Mucosa of gallbladder (tissue), 1 donor: ENCODE results near the gene MAP4K1. TPM values are rescaled to one million over a fixed set of nuclear protein-coding genes. Genes with fewer than 3 reads are reported as not detected.

Source experiments
- DNase-seq: peaks from one replicate; pipeline ENCODE4 v3.0.0-alpha.2; 2020; ENCODE audit warnings: low spot score
- total RNA-seq: library from RNA; stranded (reverse); gene quantifications from one replicate; pipeline ENCODE4 v1.2.1, GENCODE V29; 2021
- donor health status: DM: no; HTN: no; CAD: no.

MAP4K1 gene
- 8.2 TPM for total RNA-seq

- DNase-seq = no peak
These were observed at the start of gene MAP4K1 for GRCh38 chr19:38617764-38618589. Gene MAP4K1 (minus strand): TSS chr19:38617953. CDS start chr19:38617895, 58 bp downstream.

GRCh38 chr19:38666663-38667511, 49.1 kb upstream of the MAP4K1 start:
- DNase-seq = no peak

DNA sequence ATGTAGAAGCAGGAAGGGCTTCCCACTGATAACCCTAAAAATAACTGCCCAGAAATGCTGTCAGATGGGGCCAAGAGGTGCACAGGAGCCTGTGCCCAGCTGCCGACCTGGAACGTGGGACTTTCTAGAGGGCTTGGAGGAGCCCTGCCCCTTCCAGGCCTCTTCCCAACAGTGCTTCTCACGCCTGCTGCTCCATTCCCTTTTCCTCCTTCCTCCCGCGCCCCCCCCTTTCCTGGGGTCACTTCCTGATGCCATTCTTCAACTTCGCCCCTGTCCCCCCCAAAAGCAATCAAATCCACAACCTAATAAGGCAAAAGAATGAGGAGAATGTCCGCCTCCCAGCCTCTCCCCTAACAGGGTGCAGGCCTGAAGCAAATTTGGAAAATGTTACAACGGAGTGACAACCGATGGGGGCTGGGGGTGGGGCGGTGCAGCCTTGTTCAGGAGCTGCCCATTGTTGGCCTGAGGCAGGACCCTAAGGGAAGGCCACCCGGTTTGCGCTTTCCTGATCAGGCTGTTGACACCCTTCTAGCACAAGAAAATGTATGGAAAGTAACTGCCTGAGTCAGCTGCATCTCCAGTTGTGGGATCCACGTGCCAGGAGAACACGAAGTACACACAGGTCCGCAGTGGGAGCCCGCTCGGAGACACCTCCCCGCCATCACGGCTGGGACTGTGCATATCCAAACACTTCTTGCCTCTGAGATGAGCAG, 48.4 kb upstream of the MAP4K1 start:
- DNase-seq = peak; percentile 58

DNA sequence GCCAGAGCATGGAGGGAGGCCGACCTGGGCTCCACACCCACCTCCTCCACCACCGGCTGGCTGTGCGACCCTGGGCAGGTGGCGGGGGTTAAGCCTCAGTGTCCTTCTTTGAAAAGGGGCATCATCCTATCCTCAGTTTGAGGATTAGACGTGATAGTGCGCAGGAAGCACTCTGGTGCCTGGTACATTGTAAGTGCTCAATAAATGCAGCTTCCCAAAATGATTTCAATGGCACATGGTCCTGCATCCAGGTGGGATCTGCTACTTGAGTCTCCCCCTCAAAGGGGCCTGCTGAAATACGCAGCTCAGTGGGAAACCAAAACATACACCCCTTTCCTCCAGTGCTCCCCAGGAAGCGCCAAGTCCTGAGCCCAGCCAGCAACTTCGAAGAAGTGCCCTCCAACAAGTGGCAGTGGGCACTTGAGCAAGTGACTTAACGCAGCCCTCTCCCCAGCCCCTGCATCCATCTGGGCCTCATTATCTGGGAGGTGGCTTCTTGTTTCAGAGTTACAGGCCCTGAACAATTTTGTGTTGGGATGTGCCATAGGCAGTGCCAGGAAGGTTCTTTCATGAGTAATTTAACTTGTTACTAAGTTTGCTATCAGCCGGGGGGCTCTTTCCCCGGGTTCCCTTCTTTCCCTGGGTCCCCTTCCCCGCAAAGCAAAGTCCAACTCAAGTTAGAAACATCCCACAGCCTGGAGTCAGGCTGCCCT, 47.6 kb upstream of the MAP4K1 start:
- no peak for DNase-seq

- DNase-seq = no peak
These were observed 46.9 kb upstream of the MAP4K1 start for GRCh38 chr19:38664503-38665211.

DNA sequence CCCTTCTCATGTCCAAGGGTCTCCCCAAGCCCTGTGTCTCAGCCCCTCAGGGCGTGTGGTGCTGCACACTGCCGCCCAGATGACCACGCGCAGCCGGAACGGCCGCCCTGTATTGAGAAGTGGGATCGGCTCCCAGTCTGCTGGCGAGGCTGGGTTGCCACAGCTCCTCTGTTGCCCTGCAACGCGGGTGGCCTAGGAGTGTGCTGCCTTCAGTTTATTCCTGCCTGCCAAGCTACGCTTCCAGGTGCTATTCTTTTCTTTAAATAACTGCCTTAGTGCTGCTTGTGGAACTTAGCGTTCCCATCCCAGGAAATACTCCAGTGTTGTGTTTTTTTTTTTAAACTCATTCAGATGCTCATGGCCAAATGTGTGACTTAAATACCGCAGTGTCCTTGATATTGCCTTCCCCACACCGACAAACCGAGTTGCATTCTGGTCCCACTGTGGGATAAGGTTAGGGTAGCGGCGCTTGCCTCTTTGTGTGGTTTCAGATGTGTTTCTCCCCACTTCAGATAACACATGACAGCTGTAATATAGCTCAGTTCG, 46.3 kb upstream of the MAP4K1 start:
- DNase-seq = no peak

DNA sequence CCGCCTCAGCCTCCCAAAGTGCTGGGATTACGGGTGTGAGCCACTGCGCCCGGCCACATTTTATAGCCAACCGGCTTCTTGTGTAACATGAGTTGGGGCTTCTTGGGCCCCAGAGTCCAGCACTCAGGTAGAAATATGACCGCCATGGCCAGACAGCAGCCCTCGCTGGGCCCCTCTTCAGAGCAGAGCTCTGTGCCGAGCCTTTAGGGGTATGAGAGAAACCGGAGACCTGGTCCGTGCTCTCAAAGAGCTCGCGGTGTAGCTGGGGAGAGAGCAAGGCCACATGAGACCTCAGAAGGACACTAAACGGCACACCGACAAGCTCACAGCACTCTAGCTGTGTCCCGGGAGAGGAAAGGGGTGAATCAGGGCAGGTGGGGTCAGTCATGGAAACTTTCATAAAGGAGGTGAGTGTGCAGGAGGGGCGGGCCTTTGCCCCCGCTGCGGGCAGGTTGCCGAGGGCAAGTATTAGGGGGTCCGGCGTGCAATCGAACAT, 45.5 kb upstream of the MAP4K1 start:
- DNase-seq = no peak

- no peak for DNase-seq
These were observed 44.9 kb upstream of the MAP4K1 start for GRCh38 chr19:38662537-38663155.

DNA sequence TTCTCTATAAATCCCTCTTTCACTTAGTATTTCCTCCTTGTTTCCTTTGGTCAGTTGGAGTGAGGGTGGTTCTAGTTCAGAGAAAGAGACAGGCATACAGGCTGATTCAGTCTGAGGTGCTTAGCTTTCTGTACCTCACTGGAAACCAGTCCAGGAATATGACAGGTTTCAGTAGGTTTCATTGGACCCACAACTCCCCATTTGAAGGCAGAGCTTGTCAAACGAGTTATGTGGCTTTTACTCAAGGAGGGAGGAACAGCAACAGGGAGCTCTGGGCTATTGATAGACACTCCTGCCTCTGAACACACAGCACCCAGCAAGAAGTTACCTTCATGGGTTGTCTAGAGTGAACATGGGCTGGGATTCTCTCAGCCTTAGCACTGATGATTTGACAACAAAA, 44.2 kb upstream of the MAP4K1 start:
- peak; percentile 68 for DNase-seq

DNA sequence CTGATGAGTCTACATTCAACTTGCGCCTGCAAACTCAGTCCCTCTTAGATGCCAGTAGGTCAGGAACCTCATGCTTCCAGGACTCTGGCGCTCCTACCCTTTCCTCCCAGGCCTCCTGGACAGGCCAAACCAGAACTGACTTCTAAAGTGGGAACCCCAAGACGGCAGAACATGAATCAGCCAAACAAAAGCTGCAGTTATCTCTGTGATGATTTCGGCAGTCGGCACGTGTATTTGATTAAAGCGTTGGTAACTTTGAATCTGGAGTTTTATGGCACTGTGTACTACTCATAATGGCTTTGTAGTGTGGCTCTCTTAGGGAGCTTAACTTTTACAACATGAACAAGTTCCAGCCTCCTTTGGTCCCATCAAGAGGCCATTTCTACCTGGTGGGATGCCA, 43.4 kb upstream of the MAP4K1 start:
- DNase-seq = no peak

DNA sequence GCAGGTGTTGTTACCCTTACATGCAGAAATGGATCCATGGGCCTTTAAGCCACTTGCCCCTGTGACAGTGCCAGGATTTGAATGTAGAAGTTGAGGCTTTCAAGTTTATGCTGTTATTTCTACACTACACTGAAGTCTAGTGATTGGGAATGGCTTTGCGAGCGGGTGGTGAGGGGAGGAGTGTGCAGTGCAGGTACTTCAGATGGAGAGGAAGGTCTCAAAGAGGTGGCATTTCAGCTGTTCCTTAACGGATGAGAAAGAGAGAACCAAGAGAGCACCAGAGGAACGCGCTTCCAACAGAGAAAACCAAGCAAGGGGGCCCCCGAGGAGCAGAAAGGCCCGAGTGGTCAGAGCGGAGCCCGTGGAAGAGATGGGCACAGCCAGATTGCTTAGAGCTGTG, 43.0 kb upstream of the MAP4K1 start:
- DNase-seq = no peak

GRCh38 chr19:38658462-38659306, 40.9 kb upstream of the MAP4K1 start:
- DNase-seq = peak; percentile 86

GRCh38 chr19:38657633-38658222, 40.0 kb upstream of the MAP4K1 start:
- DNase-seq = no peak

GRCh38 chr19:38656171-38656981, 38.6 kb upstream of the MAP4K1 start:
- DNase-seq = no peak

DNA sequence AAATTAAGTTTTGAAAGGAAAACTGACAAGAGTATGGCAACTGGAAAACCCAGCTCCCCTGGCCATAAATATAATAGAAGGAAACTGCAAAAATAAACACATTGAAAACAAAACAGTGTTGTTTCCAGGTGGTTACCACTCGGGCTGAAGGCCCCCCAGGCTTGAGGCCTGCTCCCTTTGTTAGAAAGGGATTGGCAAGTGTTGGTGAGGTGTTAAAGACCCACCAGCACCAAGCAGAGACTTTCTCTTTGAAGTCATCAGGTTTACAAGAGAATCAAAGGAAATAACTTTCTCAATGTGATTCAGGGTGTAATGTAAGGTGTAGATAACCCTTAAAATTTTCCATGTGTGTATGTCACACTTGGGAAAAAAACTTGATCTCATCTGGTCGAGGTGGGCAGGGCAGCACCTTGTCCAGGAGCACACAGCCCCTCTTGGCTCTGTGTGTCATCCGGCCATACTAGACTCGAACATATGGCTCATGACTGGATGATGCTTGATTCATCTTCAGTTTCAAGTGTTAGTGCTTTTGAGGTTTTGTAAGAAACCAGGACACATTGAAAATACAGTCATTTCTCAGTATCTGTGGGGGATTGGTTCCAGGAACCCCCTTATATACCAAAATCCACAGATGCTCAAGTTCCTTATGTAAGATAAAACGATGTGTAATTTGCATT, 37.5 kb upstream of the MAP4K1 start:
- DNase-seq = no peak

DNA sequence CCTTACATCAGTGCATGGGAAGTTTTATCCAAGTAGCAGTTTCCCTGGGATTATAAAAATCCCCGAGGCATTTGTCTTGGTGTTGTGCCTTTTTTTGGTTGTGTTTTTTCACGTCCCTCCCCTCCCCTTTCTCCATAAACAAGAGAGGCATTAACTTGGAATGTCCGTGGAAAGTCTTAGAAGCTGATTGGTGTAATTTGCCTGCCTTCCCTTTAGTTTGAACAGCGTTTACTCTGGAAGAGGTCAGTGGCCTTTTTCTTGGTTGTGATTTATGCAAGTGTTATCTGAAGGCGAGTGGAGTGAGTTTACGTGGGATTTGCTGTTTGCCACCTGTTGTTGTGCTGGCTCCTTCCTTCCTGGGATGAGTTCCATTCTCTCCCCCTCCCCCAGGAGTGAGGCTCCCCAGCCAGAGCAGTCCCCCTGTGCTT, 36.9 kb upstream of the MAP4K1 start:
- DNase-seq = no peak

- DNase-seq = peak; percentile 81
These were observed 35.3 kb upstream of the MAP4K1 start for GRCh38 chr19:38653028-38653571.
